Fibroblast of upper back skin (primary cell): ENCODE results near the gene WDR70.
"Not testable (repeated sequence)": the region's sequence is repeated elsewhere in the genome, so short reads cannot be mapped to it uniquely, and the experiment has no call there.

Experiments
- DNase-seq: peaks from one replicate; pipeline ENCODE4 v3.0.0-alpha.2; 2013

The WDR70 gene

GRCh38 chr5:37654566-37654965, 275.4 kb downstream of the WDR70 start:
- not testable (repeated sequence) for DNase-seq

GRCh38 chr5:37657046-37657445, 277.9 kb downstream of the WDR70 start:
- no peak for DNase-seq

DNA sequence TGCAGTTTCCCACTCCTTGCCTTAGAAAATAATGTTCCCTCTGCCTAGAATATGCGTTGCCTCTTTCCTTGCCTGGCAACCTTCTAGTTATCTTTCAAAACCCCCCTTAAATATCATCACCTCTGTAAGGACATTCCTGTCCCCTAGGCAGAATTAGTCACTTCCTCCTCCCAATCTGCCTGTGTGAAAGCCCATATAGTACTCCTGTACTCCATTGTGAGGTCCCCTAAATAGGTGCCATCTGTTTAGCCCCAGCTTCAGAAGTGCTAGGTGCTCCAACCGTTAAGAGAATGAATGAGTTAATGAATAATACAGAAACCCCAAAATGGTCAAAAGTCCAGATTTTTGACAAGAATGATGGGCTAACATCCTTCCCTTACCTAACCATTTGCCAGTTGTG, 279.3 kb downstream of the WDR70 start:
- DNase-seq = no peak

DNA sequence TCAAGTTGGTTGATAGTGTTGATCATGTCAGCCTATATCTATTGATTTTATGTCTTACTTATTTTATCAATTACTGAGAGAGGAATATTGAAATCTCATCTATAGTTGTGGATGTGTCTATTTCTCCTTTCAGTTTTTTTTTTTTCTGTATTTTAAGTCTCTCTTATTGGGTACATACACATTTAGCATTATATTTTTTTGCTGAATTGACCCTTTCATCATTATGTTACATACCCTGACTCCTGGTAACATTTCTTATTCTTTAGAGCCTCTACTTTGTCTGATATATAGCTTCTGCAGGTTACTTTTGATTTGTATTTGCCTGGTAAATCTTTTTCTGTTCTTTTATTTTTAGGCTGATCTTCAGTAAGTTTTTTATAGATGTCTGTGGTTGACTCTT, 281.2 kb downstream of the WDR70 start:
- no peak for DNase-seq

- DNase-seq = no peak
These were observed 282.3 kb downstream of the WDR70 start for GRCh38 chr5:37661227-37661920.

DNA sequence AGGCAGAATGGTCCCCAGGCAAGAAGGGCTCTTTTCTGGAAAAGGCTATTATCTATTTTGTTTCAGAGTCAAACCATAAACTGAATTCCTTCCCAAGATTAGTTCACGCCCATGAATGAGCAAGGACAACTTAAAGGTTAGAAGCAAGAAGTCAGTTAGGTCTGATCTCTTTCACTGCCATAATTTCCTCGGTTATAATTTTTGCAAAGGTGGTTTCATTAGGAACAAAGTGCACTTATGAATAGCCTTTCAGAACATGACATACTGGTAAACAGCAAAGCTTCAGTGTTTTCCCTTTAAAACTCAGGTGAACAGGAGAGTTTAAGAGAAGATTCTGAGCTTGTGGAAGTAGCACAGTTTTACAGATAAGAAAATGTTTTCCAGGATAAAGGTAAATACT, 282.8 kb downstream of the WDR70 start:
- DNase-seq = no peak

- DNase-seq = no peak
These were observed 283.2 kb downstream of the WDR70 start for GRCh38 chr5:37662362-37662761.

GRCh38 chr5:37662789-37663485, 283.8 kb downstream of the WDR70 start:
- peak; percentile 16 for DNase-seq

DNA sequence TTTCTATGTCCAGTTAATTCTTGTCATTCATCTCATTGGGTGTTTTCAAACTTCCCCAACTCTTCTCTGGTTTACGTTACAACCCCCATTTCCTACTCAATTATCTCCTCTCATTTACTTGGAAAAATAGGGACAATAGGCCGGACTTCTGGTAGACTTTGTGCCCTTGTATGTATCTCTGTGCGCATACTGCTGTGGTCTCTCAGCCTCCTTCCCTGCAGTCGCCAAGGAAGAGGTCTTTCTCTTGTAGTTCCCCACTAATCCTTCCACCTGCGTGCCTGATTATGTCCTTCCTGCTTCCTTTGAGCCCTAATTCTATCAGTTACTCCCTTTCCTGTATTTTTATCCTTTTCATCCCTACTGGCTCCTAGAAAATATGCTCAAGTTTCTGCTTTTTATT, 284.4 kb downstream of the WDR70 start:
- DNase-seq = no peak

DNA sequence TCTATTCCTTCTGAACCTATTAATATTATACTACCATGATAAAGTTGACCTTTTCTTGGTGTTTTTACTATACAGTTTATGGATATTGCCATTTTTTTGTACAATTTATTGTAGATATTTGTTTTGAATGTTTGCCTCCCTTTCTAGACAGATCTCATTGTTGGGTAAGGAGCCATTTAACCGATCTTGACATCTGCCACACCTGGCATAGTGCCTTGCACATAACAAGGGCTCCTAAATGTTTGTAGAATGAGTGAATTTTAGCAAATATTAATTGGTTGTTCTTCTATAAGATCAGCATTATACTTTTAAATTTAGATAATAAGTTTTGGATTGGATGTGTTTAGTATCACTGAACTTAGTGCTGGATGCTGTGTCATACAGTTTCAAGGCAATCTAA, 285.4 kb downstream of the WDR70 start:
- no peak for DNase-seq

GRCh38 chr5:37665272-37665671, 286.2 kb downstream of the WDR70 start:
- DNase-seq = no peak

DNA sequence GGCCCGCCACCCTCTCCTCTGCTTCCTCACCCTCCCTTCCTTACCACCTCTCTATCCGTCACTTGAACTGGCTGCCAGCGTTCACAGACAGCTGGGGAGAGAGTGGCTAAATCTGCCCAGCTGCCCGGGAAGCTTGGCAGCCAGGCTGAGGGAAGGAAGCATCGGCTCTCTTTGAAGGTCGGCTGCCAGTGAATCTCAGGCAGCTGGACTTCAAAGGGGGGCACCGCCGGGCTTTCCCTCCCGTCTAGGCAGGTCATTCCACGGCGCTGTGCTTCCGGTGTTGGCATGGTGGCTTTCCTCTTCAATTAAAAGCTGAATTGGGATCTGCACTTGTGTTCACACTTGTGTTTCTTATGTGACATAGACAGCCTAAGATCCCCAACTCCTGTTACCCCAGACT, 286.8 kb downstream of the WDR70 start:
- DNase-seq = peak; percentile 17

- no peak for DNase-seq
These were observed 288.3 kb downstream of the WDR70 start for GRCh38 chr5:37667430-37667829.

- no peak for DNase-seq
These were observed 288.7 kb downstream of the WDR70 start for GRCh38 chr5:37667846-37668245.

- DNase-seq = peak; percentile 96
These were observed 289.5 kb downstream of the WDR70 start for GRCh38 chr5:37668524-37669047.

DNA sequence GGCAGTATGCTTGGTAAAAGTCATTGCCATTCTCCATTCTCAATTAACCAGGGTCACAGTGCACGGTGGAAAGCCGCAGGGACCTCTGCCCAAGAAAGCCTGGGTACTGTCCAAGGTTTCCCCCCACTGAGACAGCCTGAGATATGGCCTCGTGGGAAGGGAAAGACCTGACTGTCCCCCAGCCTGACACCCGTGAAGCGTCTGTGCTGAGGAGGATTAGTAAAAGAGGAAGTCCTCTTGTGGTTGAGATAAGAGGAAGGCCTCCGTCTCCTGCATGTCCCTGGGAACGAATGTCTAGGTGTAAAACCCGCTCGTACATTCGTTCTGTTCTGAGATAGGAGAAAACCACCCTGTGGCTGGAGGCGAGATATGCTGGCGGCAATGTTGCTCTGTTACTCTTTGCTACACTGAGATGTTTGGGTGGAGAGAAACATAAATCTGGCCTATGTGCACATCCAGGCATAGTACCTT, 293.0 kb downstream of the WDR70 start:
- DNase-seq = not testable (repeated sequence)

DNA sequence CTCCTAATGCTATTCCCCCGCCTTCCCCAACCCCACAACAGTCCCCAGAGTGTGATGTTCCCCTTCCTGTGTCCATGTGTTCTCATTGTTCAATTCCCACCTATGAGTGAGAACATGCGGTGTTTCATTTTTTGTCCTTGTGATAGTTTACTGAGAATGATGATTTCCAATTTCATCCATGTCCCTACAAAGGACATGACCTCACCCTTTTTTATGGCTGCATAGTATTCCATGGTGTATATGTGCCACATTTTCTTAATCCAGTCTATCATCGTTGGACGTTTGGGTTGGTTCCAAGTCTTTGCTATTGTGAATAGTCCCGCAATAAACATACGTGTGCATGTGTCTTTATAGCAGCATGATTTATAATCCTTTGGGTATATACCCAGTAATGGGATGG, 295.2 kb downstream of the WDR70 start:
- DNase-seq = not testable (repeated sequence)

DNA sequence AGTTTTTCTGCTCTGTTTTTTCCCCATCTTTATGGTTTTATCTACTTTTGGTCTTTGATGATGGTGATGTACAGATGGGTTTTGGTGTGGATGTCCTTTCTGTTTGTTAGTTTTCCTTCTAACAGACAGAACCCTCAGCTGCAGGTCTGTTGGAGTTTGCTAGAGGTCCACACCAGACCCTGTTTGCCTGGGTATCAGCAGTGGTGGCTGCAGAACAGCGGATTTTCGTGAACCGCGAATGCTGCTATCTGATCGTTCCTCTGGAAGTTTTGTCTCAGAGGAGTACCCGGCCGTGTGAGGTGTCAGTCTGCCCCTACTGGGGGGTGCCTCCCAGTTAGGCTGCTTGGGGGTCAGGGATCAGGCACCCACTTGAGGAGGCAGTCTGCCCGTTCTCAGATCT, 300.2 kb downstream of the WDR70 start:
- not testable (repeated sequence) for DNase-seq

DNA sequence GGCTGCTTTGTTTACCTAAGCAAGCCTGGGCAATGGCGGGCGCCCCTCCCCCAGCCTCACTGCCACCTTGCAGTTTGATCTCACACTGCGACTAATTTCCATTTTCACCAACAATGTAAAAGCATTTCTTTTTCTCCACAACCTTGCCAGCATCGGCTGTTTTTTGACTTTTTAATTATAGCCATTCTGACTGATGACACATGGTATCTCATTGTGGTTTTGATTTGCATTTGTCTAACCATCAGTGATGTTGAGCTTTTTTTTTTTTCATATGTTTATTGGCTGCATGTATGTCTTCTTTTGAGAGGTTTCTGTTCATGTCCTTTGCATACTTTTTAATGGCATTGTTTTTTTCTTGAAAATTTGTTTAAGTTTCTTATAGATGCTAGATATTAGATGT, 300.8 kb downstream of the WDR70 start:
- DNase-seq = not testable (repeated sequence)

DNA sequence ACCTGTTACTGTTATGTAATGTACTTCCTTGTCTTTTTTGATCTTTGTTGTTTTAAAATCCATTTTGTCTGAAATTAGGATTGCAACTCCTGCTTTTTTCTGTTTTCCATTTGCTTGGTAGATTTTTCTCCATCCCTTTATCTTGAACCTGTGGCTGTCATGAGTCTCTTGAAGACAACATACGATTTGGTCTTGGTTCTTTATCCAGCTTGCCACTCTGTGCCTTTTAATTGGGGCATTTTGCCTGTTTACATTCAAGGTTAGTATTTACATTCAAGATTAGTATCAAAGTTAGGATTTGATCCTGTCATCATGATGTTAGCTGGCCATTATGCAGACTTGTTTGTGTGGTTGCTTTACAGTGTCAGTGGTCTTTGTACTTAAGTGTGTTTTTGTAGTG, 304.0 kb downstream of the WDR70 start:
- DNase-seq = no peak

DNA sequence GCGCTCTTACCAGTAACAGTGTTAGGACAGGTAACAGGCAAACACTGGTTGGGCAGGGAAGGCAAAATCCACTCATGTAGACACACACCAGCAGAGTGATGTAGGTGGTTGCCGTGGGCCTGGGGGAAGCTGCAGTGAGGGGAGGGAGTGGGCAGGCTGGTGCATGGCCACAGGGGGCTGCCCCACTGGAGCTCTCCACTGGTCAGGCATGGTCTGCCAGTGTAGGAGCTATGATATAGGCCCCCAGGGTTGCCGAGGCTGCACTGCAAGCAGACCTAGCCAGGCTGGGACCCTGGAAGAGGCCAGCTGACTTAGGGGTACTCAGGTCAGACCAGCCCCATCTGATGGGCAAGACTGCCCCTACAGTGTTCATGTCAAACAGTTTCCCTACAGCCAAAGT, 306.1 kb downstream of the WDR70 start:
- DNase-seq = no peak

DNA sequence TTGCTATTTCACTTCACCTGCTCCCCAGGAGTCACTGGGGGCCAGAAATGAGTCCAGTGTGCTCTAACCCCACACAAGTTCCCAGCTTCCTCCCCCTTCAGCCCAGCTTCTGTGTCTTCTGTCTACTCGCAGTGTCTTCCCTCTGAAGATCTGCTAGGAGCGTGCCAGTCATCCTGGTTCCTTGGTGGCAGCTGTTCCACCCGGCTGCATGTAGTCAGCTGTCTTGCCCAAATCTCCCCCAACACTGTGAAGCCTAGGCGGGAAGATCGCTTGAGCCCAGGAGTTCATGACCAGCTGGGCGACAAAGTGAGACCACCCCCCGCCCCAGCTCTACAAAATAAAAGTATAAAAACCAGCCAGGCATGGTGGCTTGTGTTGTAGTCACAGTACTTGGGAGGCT, 306.7 kb downstream of the WDR70 start:
- DNase-seq = no peak

DNA sequence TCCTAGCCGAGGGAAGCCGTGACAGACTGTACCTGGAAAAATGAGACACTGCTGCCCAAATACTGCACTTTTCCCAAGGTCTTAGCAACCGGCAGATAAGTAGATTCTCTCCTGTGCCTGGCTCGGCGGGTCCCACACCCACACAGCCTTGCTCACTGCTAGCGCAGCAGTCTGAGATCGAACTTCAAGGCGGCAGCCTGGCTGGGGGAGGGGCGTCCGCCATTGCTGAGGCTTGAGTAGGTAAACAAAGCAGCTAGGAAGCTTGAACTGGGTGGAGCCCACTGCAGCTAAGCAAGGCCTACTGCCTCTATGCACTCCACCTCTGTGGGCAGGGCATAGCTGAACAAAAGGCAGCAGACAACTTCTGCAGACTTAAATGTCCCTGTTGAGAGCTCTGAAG, 309.8 kb downstream of the WDR70 start:
- DNase-seq = not testable (repeated sequence)

- not testable (repeated sequence) for DNase-seq
These were observed 315.2 kb downstream of the WDR70 start for GRCh38 chr5:37694333-37694732.
